Thyroid gland (tissue), 4 donors: ENCODE data around the gene GPC6.

Experiments
- CTCF ChIP-seq, 6 experiments: fragments of 200-600 bp in 3 of 6; fragments of 450-650 bp in 3 of 6; sonication (generic) in 3 of 6; IDR thresholded peaks; one replicate each; pipeline ENCODE4 v1.5.1; 2016 to 2019; ENCODE audit warnings: antibody characterized with exemption in 6 of 6, mild to moderate bottlenecking in 2 of 6, inconsistent platforms in 1 of 6, moderate library complexity in 1 of 6
- POLR2A ChIP-seq, 2 donors: fragments of 450-650 bp; IDR thresholded peaks; one replicate each; pipeline ENCODE4 v1.6.1; 2017; ENCODE audit warnings: antibody characterized with exemption in 2 of 2, mild to moderate bottlenecking in 2 of 2, moderate library complexity in 1 of 2

GRCh38 chr13:94120878-94121277 lies 894.3 kb downstream of the GPC6 start:
- TF ChIP-seq CTCF (IDR thresholded peaks at IDR 0.05) (no peak), POLR2A (IDR thresholded peaks at IDR 0.05) (no peak)
